Astrocyte of the spinal cord (primary cell): Measurements from ENCODE around the gene LGSN.
"Not testable (repeated sequence)": the region's sequence is repeated elsewhere in the genome, so short reads cannot be mapped to it uniquely, and the experiment has no call there.

Source experiments
- DNase-seq: peaks from one replicate; pipeline ENCODE4 v3.0.0; 2011; ENCODE audit warnings: low read depth, low spot score
- H3K4me3 ChIP-seq: 2 replicates; pipeline ENCODE4 v1.5.1; 2011; ENCODE audit warnings: low read depth, mild to moderate bottlenecking, low read length, moderate library complexity
- CTCF ChIP-seq: IDR thresholded peaks from 2 replicates; pipeline ENCODE4 v1.5.1; 2012; ENCODE audit warnings: low read depth, mild to moderate bottlenecking, low read length, inconsistent platforms
- in situ Hi-C: cut with HindIII; loops from 2 replicates; pipeline ENCODE4 v1.10.0; 2017; ENCODE audit warnings: low sequenced_read_pairs

The LGSN gene

GRCh38 chr6:63333440-63333839 is 13.7 kb upstream of the LGSN start:
- no peak overlapping the region for H3K4me3 ChIP-seq
- TF ChIP-seq CTCF = no peak
- in situ Hi-C loops = no loop called here
- no peak for DNase-seq

- DNase-seq, H3K4me3 ChIP-seq, in situ Hi-C loops: not testable (repeated sequence)
Measured at GRCh38 chr6:63326630-63327029, 6.8 kb upstream of the LGSN start.

GRCh38 chr6:63322981-63323380 is 3.2 kb upstream of the LGSN start:
- no peak overlapping the region for H3K4me3 ChIP-seq
- no peak for TF ChIP-seq CTCF
- DNase-seq = no peak
- in situ Hi-C loops = no loop called here

- no peak for TF ChIP-seq CTCF
- no peak overlapping the region for H3K4me3 ChIP-seq
- in situ Hi-C loops = no loop called here
- DNase-seq = no peak
Measured at GRCh38 chr6:63321821-63322220, 2.0 kb upstream of the LGSN start.

GRCh38 chr6:63317641-63318040 is 2.1 kb downstream of the LGSN start:
- no peak overlapping the region for H3K4me3 ChIP-seq
- DNase-seq = no peak
- in situ Hi-C loops = no loop called here
- no peak for TF ChIP-seq CTCF

- in situ Hi-C loops = no loop called here
- no peak overlapping the region for H3K4me3 ChIP-seq
- no peak for TF ChIP-seq CTCF
- DNase-seq = no peak
Measured at GRCh38 chr6:63316113-63316512, 3.7 kb downstream of the LGSN start.

- TF ChIP-seq CTCF = no peak
- DNase-seq = no peak
- no peak overlapping the region for H3K4me3 ChIP-seq
- in situ Hi-C loops = no loop called here
Measured at GRCh38 chr6:63313111-63313510, 6.7 kb downstream of the LGSN start.
